Activated naive CD8-positive, alpha-beta T cell (primary cell): ENCODE data around the gene CLCN1.
"Not testable (repeated sequence)": the region's sequence is repeated elsewhere in the genome, so short reads cannot be mapped to it uniquely, and the experiment has no call there.

ENCODE experiments used
- H3K27ac Mint-ChIP-seq: one replicate; pipeline ENCODE4 v1.8.0; 2021; ENCODE audit warnings: mixed read lengths
- H3K27me3 Mint-ChIP-seq: one replicate; pipeline ENCODE4 v1.8.0; 2021; ENCODE audit warnings: mixed read lengths
- H3K36me3 Mint-ChIP-seq: one replicate; pipeline ENCODE4 v1.8.0; 2021; ENCODE audit warnings: mixed read lengths
- H3K4me1 Mint-ChIP-seq: one replicate; pipeline ENCODE4 v1.8.0; 2021; ENCODE audit warnings: low read depth, mixed read lengths
- H3K4me3 Mint-ChIP-seq: one replicate; pipeline ENCODE4 v1.8.0; 2021; ENCODE audit warnings: mild to moderate bottlenecking, mixed read lengths
- H3K9me3 Mint-ChIP-seq: one replicate; pipeline ENCODE4 v1.8.0; 2021; ENCODE audit warnings: low read depth, mixed read lengths

Gene CLCN1

GRCh38 chr7:143388491-143389101, 72.7 kb downstream of the CLCN1 start:
- Mint-ChIP-seq H3K9me3 (no peaks in the 10 kb centered on the region), H3K36me3 (peaks cover 3% of the 10 kb centered on the region), H3K4me1 (peaks cover 15% of the 10 kb centered on the region), H3K27me3 (no peaks in the 10 kb centered on the region), H3K4me3 (no peak overlapping the region), H3K27ac (peak overlapping the region; percentile 77)

DNA sequence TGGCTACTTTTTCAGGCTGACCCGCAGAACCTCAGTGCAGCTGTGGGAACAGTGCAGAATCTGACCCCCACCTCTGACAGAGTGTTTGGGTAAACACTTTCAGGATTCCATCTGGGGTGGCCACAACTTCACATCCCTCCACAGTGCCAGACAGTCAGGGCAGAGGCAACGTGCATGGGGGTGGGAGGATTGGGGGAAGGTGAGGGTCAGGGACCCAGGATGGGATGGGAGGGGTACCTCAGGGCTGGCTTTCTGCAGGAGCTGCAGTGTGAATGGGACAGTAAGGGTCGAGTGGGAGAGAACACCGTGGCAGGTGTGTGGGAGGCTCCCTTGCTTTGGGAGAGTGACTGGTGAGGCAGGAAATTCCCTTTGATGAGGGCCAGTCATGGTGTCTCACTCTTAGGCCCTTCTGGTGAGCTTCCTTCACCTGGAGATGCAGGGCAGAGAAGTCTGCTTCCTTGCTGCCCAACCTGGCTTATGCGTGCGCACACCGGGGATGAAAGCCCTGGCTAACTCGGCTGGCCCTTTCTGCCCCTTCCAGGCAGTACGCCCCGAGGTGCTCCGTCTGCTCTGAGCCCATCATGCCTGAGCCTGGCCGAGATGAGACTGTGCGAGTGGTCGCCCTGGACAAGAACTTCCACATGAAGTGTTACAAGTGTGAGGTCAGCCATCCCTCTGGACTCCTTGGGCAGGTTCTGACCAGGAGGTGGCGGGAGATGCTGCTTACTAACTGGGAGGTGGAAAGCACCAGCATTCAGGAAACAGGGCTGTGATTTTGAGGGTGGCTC, 73.6 kb downstream of the CLCN1 start:
- Mint-ChIP-seq H3K27ac (peak overlapping the region; percentile 77), H3K4me3 (no peak overlapping the region), H3K27me3 (no peaks in the 10 kb centered on the region), H3K4me1 (peaks cover 18% of the 10 kb centered on the region), H3K36me3 (peaks cover 3% of the 10 kb centered on the region), H3K9me3 (no peaks in the 10 kb centered on the region)

DNA sequence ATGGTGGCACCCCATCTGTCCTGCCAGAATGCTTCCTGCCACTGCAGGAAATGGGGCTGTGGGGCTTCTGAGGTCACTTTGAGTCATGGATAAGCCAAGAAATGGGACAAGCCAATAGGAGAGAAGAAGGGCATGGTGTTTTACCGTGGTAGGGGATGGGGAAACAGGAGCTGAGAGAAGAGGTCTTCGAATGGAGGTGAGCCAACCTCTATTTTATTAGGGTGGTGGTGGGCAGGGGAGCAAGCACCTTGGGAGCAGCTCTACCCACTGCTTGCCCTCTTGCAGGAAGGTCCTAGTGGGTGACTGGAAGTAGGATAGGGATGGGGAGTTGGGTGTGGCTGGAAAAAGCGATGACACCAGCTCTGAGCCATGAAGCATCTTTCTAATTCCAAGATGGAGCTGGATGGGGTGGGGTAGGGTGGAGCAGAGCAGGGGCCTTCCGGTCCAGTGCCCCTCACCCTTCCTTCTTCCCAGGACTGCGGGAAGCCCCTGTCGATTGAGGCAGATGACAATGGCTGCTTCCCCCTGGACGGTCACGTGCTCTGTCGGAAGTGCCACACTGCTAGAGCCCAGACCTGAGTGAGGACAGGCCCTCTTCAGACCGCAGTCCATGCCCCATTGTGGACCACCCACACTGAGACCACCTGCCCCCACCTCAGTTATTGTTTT, 74.3 kb downstream of the CLCN1 start:
- Mint-ChIP-seq H3K27me3 (no peaks in the 10 kb centered on the region), H3K4me1 (peaks cover 23% of the 10 kb centered on the region), H3K9me3 (no peaks in the 10 kb centered on the region), H3K4me3 (no peak overlapping the region), H3K27ac (peak overlapping the region; percentile 77), H3K36me3 (peaks cover 3% of the 10 kb centered on the region)

- Mint-ChIP-seq H3K27ac (peak overlapping the region; percentile 34), H3K9me3 (no peaks in the 10 kb centered on the region), H3K4me1 (peaks cover 27% of the 10 kb centered on the region), H3K4me3 (no peak overlapping the region), H3K36me3 (peaks cover 3% of the 10 kb centered on the region), H3K27me3 (no peaks in the 10 kb centered on the region)
Measured at GRCh38 chr7:143390773-143391317, 74.9 kb downstream of the CLCN1 start.

DNA sequence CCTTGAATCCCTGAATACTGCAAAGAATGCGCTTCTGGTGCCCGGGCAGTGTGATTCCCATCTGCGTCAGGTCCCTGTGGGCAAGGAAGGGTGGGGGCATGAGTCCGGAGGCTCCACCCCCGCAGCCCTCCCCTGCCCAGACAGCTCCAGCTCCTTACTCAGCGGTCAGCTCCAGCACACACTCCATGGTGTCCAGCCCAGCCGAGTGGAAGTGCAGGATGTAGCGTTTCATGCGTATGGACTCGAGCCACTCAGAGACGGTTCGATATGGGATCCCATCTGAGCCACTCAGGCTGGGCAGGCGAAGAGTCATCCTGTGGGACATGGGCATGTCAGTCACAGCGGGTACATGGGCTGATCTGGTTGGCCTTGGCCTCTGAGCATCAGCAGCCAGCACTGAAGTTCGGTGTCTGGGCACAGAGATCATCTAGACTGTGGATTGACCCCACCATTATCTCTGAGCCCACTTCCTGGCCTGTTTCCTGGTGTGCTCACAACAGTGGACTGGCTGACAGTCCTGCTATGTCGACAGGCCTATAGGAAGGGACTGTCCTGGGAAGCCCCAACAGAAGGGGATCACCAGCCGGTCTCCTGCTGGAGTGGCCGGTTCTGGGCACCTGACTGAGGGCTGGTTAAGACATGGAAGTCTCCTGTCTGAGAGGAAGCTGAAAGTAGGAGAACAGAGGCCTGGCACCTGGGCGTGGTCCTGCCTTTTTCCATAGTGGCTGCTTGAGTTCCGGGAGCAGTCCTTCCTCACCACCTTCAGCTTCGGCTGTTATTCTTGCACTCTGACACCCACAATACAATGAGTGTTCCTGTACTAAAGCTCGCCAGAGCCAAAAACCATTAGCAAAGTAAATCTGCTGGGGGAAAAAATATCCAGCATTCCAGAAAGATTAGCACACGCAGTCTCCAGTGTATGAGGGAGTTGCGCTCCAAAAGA, 75.8 kb downstream of the CLCN1 start:
- no peaks in the 10 kb centered on the region for H3K27me3 Mint-ChIP-seq
- H3K36me3 Mint-ChIP-seq = peaks cover 3% of the 10 kb centered on the region
- H3K9me3 Mint-ChIP-seq = no peaks in the 10 kb centered on the region
- H3K4me1 Mint-ChIP-seq = peaks cover 29% of the 10 kb centered on the region
- no peak overlapping the region for H3K4me3 Mint-ChIP-seq
- peak overlapping the region; percentile 41 for H3K27ac Mint-ChIP-seq

- not testable (repeated sequence) for H3K36me3 Mint-ChIP-seq, H3K9me3 Mint-ChIP-seq, H3K27me3 Mint-ChIP-seq, H3K4me3 Mint-ChIP-seq
- Mint-ChIP-seq H3K27ac (peak overlapping the region; percentile 41), H3K4me1 (peaks cover 29% of the 10 kb centered on the region)
Measured at GRCh38 chr7:143392427-143392826, 76.5 kb downstream of the CLCN1 start.

DNA sequence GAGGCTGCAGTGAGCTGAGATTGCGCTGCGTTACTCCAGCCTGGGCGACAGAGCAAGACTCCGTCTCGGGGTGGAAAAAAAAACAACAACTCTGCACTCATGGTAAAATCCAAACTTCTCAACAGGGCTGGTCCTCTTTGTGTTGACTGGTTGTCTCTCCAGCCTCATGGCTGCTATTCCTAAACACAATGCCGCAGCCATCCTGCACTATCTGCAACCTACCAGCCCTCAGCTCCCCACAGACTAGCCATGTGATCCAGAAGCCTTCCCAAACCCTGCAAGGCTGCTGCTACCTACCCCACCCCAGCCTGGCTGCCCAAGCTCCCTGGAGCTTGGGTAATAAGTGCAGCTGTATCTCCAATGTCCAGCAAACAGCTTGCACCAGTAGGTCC, 77.0 kb downstream of the CLCN1 start:
- peaks cover 26% of the 10 kb centered on the region for H3K4me1 Mint-ChIP-seq
- peak overlapping the region; percentile 68 for H3K27ac Mint-ChIP-seq
- no peaks in the 10 kb centered on the region for H3K27me3 Mint-ChIP-seq
- H3K9me3 Mint-ChIP-seq = no peaks in the 10 kb centered on the region
- H3K36me3 Mint-ChIP-seq = peaks cover 3% of the 10 kb centered on the region
- no peak overlapping the region for H3K4me3 Mint-ChIP-seq

- Mint-ChIP-seq H3K4me3 (no peak overlapping the region), H3K27ac (peak overlapping the region; percentile 35), H3K36me3 (peaks cover 3% of the 10 kb centered on the region), H3K27me3 (no peaks in the 10 kb centered on the region), H3K4me1 (peaks cover 26% of the 10 kb centered on the region), H3K9me3 (no peaks in the 10 kb centered on the region)
Measured at GRCh38 chr7:143393267-143394041, 77.5 kb downstream of the CLCN1 start.

- Mint-ChIP-seq H3K4me3 (no peak overlapping the region), H3K27ac (peak overlapping the region; percentile 35), H3K4me1 (peaks cover 24% of the 10 kb centered on the region), H3K36me3 (peaks cover 3% of the 10 kb centered on the region), H3K9me3 (no peaks in the 10 kb centered on the region), H3K27me3 (no peaks in the 10 kb centered on the region)
Measured at GRCh38 chr7:143394068-143394467, 78.2 kb downstream of the CLCN1 start.

DNA sequence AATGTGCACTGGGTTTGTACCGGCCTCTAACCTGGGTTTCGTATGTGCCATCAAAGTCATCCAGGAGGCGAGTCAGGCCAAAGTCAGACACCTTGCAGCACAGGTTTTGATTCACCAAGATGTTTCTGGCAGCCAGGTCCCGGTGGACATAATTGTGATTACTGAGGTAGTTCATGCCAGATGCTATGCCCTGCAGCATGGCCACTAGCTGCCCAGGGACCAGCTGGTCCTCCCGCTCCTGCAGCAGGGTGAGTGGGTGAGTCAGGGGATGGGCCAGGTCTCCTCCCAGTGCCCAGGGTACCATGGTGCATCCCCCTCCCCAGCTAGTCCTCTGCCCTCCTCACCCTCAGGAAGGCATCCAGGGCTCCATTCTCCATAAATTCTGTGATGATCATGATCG, 78.9 kb downstream of the CLCN1 start:
- Mint-ChIP-seq H3K4me1 (peaks cover 18% of the 10 kb centered on the region), H3K9me3 (no peaks in the 10 kb centered on the region), H3K36me3 (peaks cover 3% of the 10 kb centered on the region), H3K4me3 (no peak overlapping the region), H3K27me3 (no peaks in the 10 kb centered on the region), H3K27ac (peak overlapping the region; percentile 70)

DNA sequence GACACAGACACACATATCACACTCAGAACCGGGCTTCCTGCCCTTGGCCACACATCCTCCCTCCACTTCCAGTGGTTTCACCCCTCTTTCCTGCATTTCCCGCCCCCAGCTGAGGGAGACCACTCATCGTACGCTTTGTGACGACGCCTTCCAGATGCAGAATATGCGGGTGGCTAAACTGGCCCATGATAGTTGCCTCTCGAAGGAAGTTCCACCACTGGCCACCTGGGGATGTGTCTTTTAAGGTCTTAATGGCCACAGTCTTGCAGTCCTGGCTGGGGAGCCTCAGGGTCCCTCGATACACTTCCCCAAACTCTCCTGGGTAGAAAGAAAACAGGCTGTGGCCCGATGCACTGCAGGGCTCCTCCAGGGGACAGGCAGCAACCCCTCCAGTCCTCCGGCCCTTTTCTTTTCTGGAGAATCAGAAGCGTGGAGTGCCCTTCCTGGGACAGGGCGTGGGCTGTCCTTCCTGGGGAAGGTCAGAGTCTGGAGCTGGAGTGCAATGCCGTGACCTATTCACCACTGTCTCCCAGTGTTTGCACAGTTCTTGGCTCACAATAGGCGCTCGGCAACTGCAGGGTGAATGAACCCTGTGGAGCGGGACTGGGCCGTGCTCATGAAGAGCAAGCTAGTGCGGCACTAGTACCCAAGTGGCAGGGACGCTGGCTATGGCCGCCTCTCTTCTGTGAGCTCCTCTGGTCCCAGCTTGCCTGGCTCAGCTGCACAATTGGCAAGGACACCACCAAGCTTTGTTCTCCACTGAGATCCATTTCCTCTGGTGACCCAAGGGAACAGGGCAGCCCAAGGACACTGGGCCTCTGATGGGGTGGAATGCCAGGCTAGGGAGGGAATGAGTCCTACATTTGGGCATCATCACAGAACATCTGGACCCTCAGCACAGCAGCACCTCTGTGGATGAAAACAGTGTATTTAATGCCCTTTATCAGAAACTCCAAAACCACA, 79.6 kb downstream of the CLCN1 start:
- H3K4me1 Mint-ChIP-seq = peaks cover 13% of the 10 kb centered on the region
- H3K4me3 Mint-ChIP-seq = no peak overlapping the region
- peak overlapping the region; percentile 70 for H3K27ac Mint-ChIP-seq
- H3K9me3 Mint-ChIP-seq = no peaks in the 10 kb centered on the region
- no peaks in the 10 kb centered on the region for H3K36me3 Mint-ChIP-seq
- no peaks in the 10 kb centered on the region for H3K27me3 Mint-ChIP-seq

GRCh38 chr7:143396182-143396581, 80.3 kb downstream of the CLCN1 start:
- Mint-ChIP-seq H3K4me1 (peaks cover 13% of the 10 kb centered on the region), H3K36me3 (no peaks in the 10 kb centered on the region), H3K9me3 (no peaks in the 10 kb centered on the region), H3K4me3 (no peak overlapping the region), H3K27me3 (no peaks in the 10 kb centered on the region), H3K27ac (peak overlapping the region; percentile 28)
